Smooth muscle cell (in vitro differentiated cells): ENCODE data around the gene FAM120B. TPM values are rescaled to one million over a fixed set of nuclear protein-coding genes. Genes with fewer than 3 reads are reported as not detected.

Experiments used
- DNase-seq: peaks from one replicate; lab custom pipeline; 2025; ENCODE audit not compliant: unreplicated experiment; lab: John Stamatoyannopoulos, UW
- H2AFZ ChIP-seq: fragments of 200-600 bp; sonication (generic); 2 replicates; pipeline ENCODE4 v1.6.0; 2016; ENCODE audit warnings: antibody characterized with exemption, low read depth, mild to moderate bottlenecking
- H3F3A ChIP-seq: fragments of 200-600 bp; sonication (generic); 2 replicates; pipeline ENCODE4 v1.6.0; 2017; ENCODE audit warnings: antibody characterized with exemption, low read depth
- H3K27ac ChIP-seq: fragments of 200-600 bp; sonication (generic); 2 replicates; pipeline ENCODE4 v1.5.1; 2016; ENCODE audit warnings: low read depth, mild to moderate bottlenecking
- H3K27me3 ChIP-seq: fragments of 200-600 bp; sonication (generic); 2 replicates; pipeline ENCODE4 v1.6.1; 2016; ENCODE audit warnings: low read depth, mild to moderate bottlenecking
- H3K36me3 ChIP-seq: fragments of 200-600 bp; sonication (generic); 2 replicates; pipeline ENCODE4 v1.5.1; 2016; ENCODE audit warnings: low read depth
- H3K4me1 ChIP-seq: fragments of 200-600 bp; sonication (generic); 2 replicates; pipeline ENCODE4 v1.5.1; 2016; ENCODE audit warnings: low read depth
- H3K4me2 ChIP-seq: fragments of 200-600 bp; sonication (generic); 2 replicates; pipeline ENCODE4 v1.6.0; 2016; ENCODE audit warnings: mild to moderate bottlenecking
- H3K4me3 ChIP-seq: fragments of 200-600 bp; sonication (generic); 2 replicates; pipeline ENCODE4 v1.5.1; 2016; ENCODE audit warnings: mild to moderate bottlenecking
- H3K79me2 ChIP-seq: fragments of 200-600 bp; sonication (generic); 2 replicates; pipeline ENCODE4 v1.6.0; 2016; ENCODE audit warnings: low read depth, mild to moderate bottlenecking
- H3K9ac ChIP-seq: fragments of 200-600 bp; sonication (generic); 2 replicates; pipeline ENCODE4 v1.6.0; 2016; ENCODE audit warnings: low read depth
- H3K9me3 ChIP-seq: fragments of 200-600 bp; sonication (generic); replicated peaks from 2 replicates; pipeline ENCODE4 v1.5.1; 2016; ENCODE audit warnings: low read depth
- H4K20me1 ChIP-seq: fragments of 200-600 bp; sonication (generic); 2 replicates; pipeline ENCODE4 v1.6.0; 2016; ENCODE audit warnings: low read depth
- WGBS: methylation state at CpG from one replicate; pipeline ENCODE4 v1.1.7; 2016; ENCODE audit warnings: low lambda C conversion rate; 5-methylcytosine and 5-hydroxymethylcytosine counted together
- polyA plus RNA-seq: library from polyadenylated mRNA; unstranded; fragments of >200 nt; fragmentation: Nextera tagmentation; extraction: Ambion mirVana; gene quantifications from 2 replicates; pipeline ENCODE4 v1.2.1, GENCODE V29; 2016
- total RNA-seq: library from RNA; depleted of rRNA; stranded (reverse); fragments of >200 nt; gene quantifications from 2 replicates; pipeline ENCODE4 v1.2.3, GENCODE V29; 2014
- TF ChIP-seq, protein P1 (sequence below): fragments of 200-600 bp; sonication (generic); IDR thresholded peaks from 2 replicates; pipeline ENCODE4 v1.5.1; 2017; ENCODE audit warnings: borderline replicate concordance, mild to moderate bottlenecking, antibody characterized with exemption; ENCODE audit not compliant: insufficient read depth, poor library complexity, severe bottlenecking

FAM120B gene
- total and polyA plus RNA-seq, 2 experiments from 2014 or later: 17.8 to 26.3 TPM

- H3K27me3 ChIP-seq: peaks cover 100% of the 10 kb centered on the region
- no peaks in the 10 kb centered on the region for H3F3A ChIP-seq
- no peaks in the 10 kb centered on the region for H3K79me2 ChIP-seq
- 9% methylated on average over 30 of the region's 30 CpGs for WGBS
- peak overlapping the region; percentile 62 for H2AFZ ChIP-seq
- no peak for DNase-seq
- peaks cover 57% of the 10 kb centered on the region for H3K4me1 ChIP-seq
- peak overlapping the region; percentile 97 for H3K4me2 ChIP-seq
- no peak overlapping the region for H3K27ac ChIP-seq
- no peaks in the 10 kb centered on the region for H3K9me3 ChIP-seq
- H3K36me3 ChIP-seq: no peaks in the 10 kb centered on the region
- H4K20me1 ChIP-seq: no peaks in the 10 kb centered on the region
- no peak overlapping the region for H3K9ac ChIP-seq
- peak overlapping the region; percentile 59 for H3K4me3 ChIP-seq
- TF ChIP-seq, protein P1, sequence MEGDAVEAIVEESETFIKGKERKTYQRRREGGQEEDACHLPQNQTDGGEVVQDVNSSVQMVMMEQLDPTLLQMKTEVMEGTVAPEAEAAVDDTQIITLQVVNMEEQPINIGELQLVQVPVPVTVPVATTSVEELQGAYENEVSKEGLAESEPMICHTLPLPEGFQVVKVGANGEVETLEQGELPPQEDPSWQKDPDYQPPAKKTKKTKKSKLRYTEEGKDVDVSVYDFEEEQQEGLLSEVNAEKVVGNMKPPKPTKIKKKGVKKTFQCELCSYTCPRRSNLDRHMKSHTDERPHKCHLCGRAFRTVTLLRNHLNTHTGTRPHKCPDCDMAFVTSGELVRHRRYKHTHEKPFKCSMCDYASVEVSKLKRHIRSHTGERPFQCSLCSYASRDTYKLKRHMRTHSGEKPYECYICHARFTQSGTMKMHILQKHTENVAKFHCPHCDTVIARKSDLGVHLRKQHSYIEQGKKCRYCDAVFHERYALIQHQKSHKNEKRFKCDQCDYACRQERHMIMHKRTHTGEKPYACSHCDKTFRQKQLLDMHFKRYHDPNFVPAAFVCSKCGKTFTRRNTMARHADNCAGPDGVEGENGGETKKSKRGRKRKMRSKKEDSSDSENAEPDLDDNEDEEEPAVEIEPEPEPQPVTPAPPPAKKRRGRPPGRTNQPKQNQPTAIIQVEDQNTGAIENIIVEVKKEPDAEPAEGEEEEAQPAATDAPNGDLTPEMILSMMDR: no peak
These were observed 11.6 kb upstream of the FAM120B start for GRCh38 chr6:170294813-170295509.

DNA sequence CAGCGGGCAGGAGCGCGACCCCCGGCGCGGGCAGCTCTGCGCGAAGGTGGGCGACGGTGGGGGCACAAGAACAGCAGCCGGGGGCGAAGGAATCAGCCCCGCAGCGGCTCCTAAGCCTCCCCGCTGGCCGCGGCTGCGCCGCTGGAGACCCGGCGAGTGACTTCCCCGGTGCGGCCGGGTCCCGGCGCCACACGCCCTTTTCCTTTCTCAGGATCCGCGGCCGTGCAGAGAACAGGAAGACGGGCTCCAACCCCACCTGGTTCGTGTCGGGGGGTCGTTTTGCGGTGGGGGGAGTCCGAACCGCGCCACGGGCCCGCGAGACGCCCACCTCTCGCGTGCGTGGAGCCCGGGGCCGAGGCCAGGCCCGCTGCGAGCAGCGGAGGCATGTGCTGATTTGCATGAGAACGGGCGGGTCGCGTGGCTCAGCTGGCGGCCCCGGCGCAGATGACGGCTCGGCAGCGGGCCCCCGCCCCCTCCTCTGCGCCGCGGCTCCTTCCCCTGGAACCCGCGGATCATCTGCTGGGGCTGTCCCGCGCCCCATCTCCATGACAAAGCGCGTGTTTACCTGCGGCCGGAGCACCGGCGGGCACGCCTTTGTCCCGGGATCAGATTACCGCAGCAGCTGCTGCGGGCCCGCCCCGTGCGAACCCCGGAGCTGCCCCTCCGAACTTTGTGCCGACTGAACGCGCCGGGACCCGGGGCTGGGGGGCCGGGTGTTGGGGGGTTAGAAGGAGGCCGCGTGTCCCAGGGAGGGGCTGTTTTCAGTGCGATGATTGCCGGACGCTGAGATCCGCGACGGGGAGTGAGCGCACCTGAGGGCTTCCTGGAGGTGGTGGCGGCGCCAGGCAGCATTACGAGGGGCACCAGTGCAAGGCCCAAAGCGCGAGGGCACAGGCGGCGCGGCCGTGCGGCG, 10.8 kb upstream of the FAM120B start:
- Histone ChIP-seq H3K79me2 (no peaks in the 10 kb centered on the region), H3K27ac (no peak overlapping the region), H3K36me3 (no peaks in the 10 kb centered on the region), H3K4me2 (peak overlapping the region; percentile 97), H3K9ac (no peak overlapping the region), H3F3A (no peaks in the 10 kb centered on the region), H3K27me3 (peaks cover 98% of the 10 kb centered on the region), H4K20me1 (no peaks in the 10 kb centered on the region), H2AFZ (peak overlapping the region; percentile 62), H3K4me1 (peaks cover 57% of the 10 kb centered on the region), H3K4me3 (peak overlapping the region; percentile 59), H3K9me3 (no peaks in the 10 kb centered on the region)
- WGBS: under 1% methylated on average over 89 of the region's 109 CpGs
- TF ChIP-seq, protein P1: no peak
- no peak for DNase-seq

GRCh38 chr6:170296423-170296745, 10.2 kb upstream of the FAM120B start:
- no peak overlapping the region for H2AFZ ChIP-seq
- 3% methylated on average over 25 of the region's 47 CpGs for WGBS
- H3K9ac ChIP-seq: no peak overlapping the region
- H3F3A ChIP-seq: no peaks in the 10 kb centered on the region
- H3K4me1 ChIP-seq: peaks cover 57% of the 10 kb centered on the region
- H3K36me3 ChIP-seq: no peaks in the 10 kb centered on the region
- H3K27ac ChIP-seq: no peak overlapping the region
- peaks cover 91% of the 10 kb centered on the region for H3K27me3 ChIP-seq
- peak overlapping the region; percentile 97 for H3K4me2 ChIP-seq
- no peak for DNase-seq
- no peaks in the 10 kb centered on the region for H3K9me3 ChIP-seq
- H3K79me2 ChIP-seq: no peaks in the 10 kb centered on the region
- H4K20me1 ChIP-seq: no peaks in the 10 kb centered on the region
- TF ChIP-seq, protein P1: no peak
- H3K4me3 ChIP-seq: peak overlapping the region; percentile 59
